ENCODE data around the gene FKBP1A.

The FKBP1A gene

GRCh38 chr20:1320902-1321653, 71.8 kb downstream of the FKBP1A start:
- H3K4me3 ChIP-seq (ENCODE audit: low read length), result no peak overlapping the region
- DNase-seq (ENCODE audit: low read depth), result no peak
- TF ChIP-seq CTCF (conservative IDR thresholded peaks at IDR 0.05; ENCODE audit: low read depth, low read length), result no peak

GRCh38 chr20:1320016-1320415, 72.8 kb downstream of the FKBP1A start:
- no peak overlapping the region for H3K4me3 ChIP-seq (ENCODE audit: low read length)
- DNase-seq (ENCODE audit: low read depth), result no peak
- TF ChIP-seq CTCF (conservative IDR thresholded peaks at IDR 0.05; ENCODE audit: low read depth, low read length), result no peak

GRCh38 chr20:1319462-1319861, 73.4 kb downstream of the FKBP1A start:
- no peak for DNase-seq (ENCODE audit: low read depth)
- no peak for TF ChIP-seq CTCF (conservative IDR thresholded peaks at IDR 0.05; ENCODE audit: low read depth, low read length)
- H3K4me3 ChIP-seq (ENCODE audit: low read length), result no peak overlapping the region

- no peak overlapping the region for H3K4me3 ChIP-seq (ENCODE audit: low read length)
- no peak for DNase-seq (ENCODE audit: low read depth)
- TF ChIP-seq CTCF (conservative IDR thresholded peaks at IDR 0.05; ENCODE audit: low read depth, low read length), result no peak
Observed at GRCh38 chr20:1319051-1319450, 73.8 kb downstream of the FKBP1A start.

Measured in retinal pigment epithelial cell (primary cell).